Aorta (tissue), 5 donors: ENCODE results near the gene EIF1AX. TPM values are rescaled to one million over a fixed set of nuclear protein-coding genes. Genes with fewer than 3 reads are reported as not detected.
"Not testable (repeated sequence)": the region's sequence is repeated elsewhere in the genome, so short reads cannot be mapped to it uniquely, and the experiment has no call there.

Experiments
- ATAC-seq: fragments of 200-7000 bp; cut with Tn5 transposase; one replicate; pipeline ENCODE4 v1.9.1; 2022; ENCODE audit warnings: moderate library complexity; ENCODE audit not compliant: low FRiP score
- DNase-seq, 2 donors: peaks; one replicate each; pipeline ENCODE4 v3.0.0-alpha.2; 2020
- H3K27ac ChIP-seq, 2 donors: one replicate each; pipeline ENCODE4 v1.5.1; 2013; ENCODE audit warnings: low read length in 2 of 2, mild to moderate bottlenecking in 2 of 2, moderate library complexity in 2 of 2, control low read depth in 1 of 2, inconsistent platforms in 1 of 2, low read depth in 1 of 2
- H3K27me3 ChIP-seq, 2 donors: one replicate each; pipeline ENCODE4 v1.6.1; 2013; ENCODE audit warnings: control low read depth in 1 of 2, low read length in 1 of 2, mild to moderate bottlenecking in 1 of 2, moderate library complexity in 1 of 2; ENCODE audit not compliant: insufficient read depth in 2 of 2, control insufficient read depth in 1 of 2
- H3K36me3 ChIP-seq, 2 donors: one replicate each; pipeline ENCODE4 v1.6.1; 2013; ENCODE audit warnings: control low read depth in 1 of 2, low read length in 1 of 2, mild to moderate bottlenecking in 1 of 2; ENCODE audit not compliant: insufficient read depth in 2 of 2, control insufficient read depth in 1 of 2
- H3K4me1 ChIP-seq, 2 donors: one replicate each; pipeline ENCODE4 v1.6.1; 2013; ENCODE audit warnings: low read length in 2 of 2, control low read depth in 1 of 2, mild to moderate bottlenecking in 1 of 2, moderate library complexity in 1 of 2; ENCODE audit not compliant: insufficient read depth in 2 of 2, control insufficient read depth in 1 of 2
- H3K4me3 ChIP-seq, 2 donors: one replicate each; pipeline ENCODE4 v1.5.1; 2013; ENCODE audit warnings: low read length in 2 of 2, control low read depth in 1 of 2, mild to moderate bottlenecking in 1 of 2
- H3K9me3 ChIP-seq: one replicate; pipeline ENCODE4 v1.6.1; 2013; ENCODE audit warnings: mild to moderate bottlenecking, low read length; ENCODE audit not compliant: control insufficient read depth
- WGBS, 2 donors: extraction: QIAGEN DNeasy Blood & Tissue Kit; methylation state at CpG; one replicate each; pipeline ENCODE4 v1.1.7; 2013; 5-methylcytosine and 5-hydroxymethylcytosine counted together
- intact Hi-C, 2 donors: fragments of 100-400 bp; cut with DNase I; formaldehyde crosslinking; loops; one replicate each; pipeline versions ENCODE4 v1.14.2 to v1.15.0; 2022
- polyA plus RNA-seq, 2 donors: library from polyadenylated mRNA; stranded (reverse); fragments of 200-250 nt; gene quantifications; one replicate each; pipeline ENCODE4 v1.2.3, GENCODE V29; 2013
- total RNA-seq, 2 donors: library from RNA; stranded (reverse); fragmentation: NEBNext Ultra II Directional; extraction: Animal tissue kit (Norgen Biotek cat#: 25700); gene quantifications; one replicate each; pipeline ENCODE4 v1.2.1, GENCODE V29; 2021
- donor health status: healthy with polysubstance abuse.
- donor health status: Bipolar disorder and iron deficiency.
- donor health status: DM: no; HTN: no; CAD: no.
- donor health status: DM: no; HTN: no; CAD: no.
- donor health status: DM: yes; HTN: yes; CAD: no.

Gene EIF1AX
- total and polyA plus RNA-seq, 4 donors, result 38.9 to 71.1 (median 55.5) TPM

DNA sequence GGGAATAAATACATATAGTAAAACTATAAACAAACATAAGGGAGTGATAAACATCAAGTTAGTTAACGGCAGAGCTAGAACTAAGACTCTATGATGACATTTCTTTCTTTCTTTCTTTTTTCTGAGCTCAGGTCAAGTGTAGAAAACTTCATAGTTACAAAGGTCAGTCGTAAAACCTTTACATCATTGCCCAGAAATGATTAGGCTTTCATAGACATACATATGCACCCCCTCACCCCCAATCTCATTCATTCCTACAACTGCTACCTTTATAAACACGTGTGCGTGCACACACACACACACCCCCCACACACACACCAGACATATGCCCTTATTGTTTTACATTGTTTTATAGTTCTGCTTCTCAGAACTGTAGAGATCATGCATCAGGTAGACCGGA lies 5.7 kb downstream of the EIF1AX start:
- Histone ChIP-seq H3K27ac (no peak overlapping the region), H3K9me3 (no peaks in the 10 kb centered on the region), H3K4me3 (no peak overlapping the region), H3K4me1 (no peaks in the 10 kb centered on the region), H3K36me3 (peaks cover 0 to 4% of the 10 kb centered on the region in 2 donors), H3K27me3 (no peaks in the 10 kb centered on the region)
- DNase-seq, result no peak
- intact Hi-C loops, result loop anchor here in 1 of 2 donors (10.0 kb wide), 1 partner anchor 231 kb away; no protein-coding TSS in a partner anchor
- WGBS, 2 donors, result 81 to 89% methylated on average over 5 of the region's 5 CpGs
- ATAC-seq, result no peak

DNA sequence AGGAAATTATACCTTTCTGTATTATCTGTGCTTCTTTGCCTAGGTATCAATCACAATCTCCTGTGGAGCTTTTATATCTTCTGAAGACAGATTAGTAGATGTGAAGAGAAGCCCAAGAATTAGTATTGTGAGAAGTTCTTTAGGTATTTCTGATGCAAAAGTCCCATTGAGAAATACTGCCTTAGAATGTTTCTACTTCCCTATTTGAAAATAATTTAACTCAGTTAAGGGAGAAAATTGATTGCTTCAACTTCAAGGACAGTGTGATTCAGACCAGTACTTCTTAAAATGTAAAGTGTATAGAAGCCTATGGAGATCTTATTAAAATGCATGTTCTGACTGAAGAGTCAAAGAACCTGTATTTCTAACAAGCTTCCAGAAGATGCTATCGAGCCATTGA lies 9.0 kb downstream of the EIF1AX start:
- no peaks in the 10 kb centered on the region for H3K27me3 ChIP-seq
- 86 to 92% methylated on average over 1 of the region's 1 CpG for WGBS, 2 donors
- no peak overlapping the region for H3K4me3 ChIP-seq
- H3K4me1 ChIP-seq, result no peaks in the 10 kb centered on the region
- ATAC-seq, result no peak
- H3K36me3 ChIP-seq, result peaks cover 0 to 4% of the 10 kb centered on the region in 2 donors
- H3K9me3 ChIP-seq, result no peaks in the 10 kb centered on the region
- no peak overlapping the region for H3K27ac ChIP-seq
- no peak for DNase-seq
- intact Hi-C loops, result loop anchor here in 1 of 2 donors (10.0 kb wide), 1 partner anchor 228 kb away; no protein-coding TSS in a partner anchor

- H3K4me1 ChIP-seq, result no peaks in the 10 kb centered on the region
- H3K4me3 ChIP-seq, result no peak overlapping the region
- DNase-seq, result no peak
- 93 to 96% methylated on average over 1 of the region's 1 CpG for WGBS, 2 donors
- H3K27me3 ChIP-seq, result no peaks in the 10 kb centered on the region
- no peaks in the 10 kb centered on the region for H3K36me3 ChIP-seq
- intact Hi-C loops, result loop anchor here in 1 of 2 donors (10.0 kb wide), 1 partner anchor 226 kb away; no protein-coding TSS in a partner anchor
- ATAC-seq, result no peak
- H3K27ac ChIP-seq, result no peak overlapping the region
- no peaks in the 10 kb centered on the region for H3K9me3 ChIP-seq
Measured at GRCh38 chrX:20130357-20130756, 11.3 kb downstream of the EIF1AX start.

DNA sequence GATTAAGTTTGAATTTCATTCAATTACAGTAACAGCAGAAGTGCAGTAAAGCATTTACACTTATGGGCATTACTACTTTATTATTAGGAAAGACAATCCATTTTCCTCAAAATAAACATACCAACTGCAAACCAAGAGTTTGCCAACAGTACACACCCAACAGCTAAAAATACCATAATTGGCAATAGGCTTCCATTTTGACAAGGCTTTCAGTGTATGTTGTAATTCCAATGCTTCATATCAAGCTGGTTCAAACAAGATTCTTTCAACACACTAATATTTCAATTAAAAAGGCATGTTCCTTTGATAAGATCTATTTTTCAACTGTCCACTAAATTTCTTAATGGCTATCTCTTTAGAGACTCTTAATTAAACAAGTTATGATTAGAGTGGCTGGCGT lies 12.1 kb downstream of the EIF1AX start:
- no peak overlapping the region for H3K4me3 ChIP-seq
- no peaks in the 10 kb centered on the region for H3K4me1 ChIP-seq
- H3K36me3 ChIP-seq, result no peaks in the 10 kb centered on the region
- no peaks in the 10 kb centered on the region for H3K9me3 ChIP-seq
- no peaks in the 10 kb centered on the region for H3K27me3 ChIP-seq
- intact Hi-C loops, result no loop called here
- 57 to 63% methylated on average over 1 of the region's 1 CpG for WGBS, 2 donors
- H3K27ac ChIP-seq, result no peak overlapping the region
- DNase-seq, result no peak
- ATAC-seq, result no peak

GRCh38 chrX:20128670-20129069 lies 13.0 kb downstream of the EIF1AX start:
- WGBS, 2 donors, result 49 to 64% methylated on average over 4 of the region's 4 CpGs
- Histone ChIP-seq H3K36me3 (no peaks in the 10 kb centered on the region), H3K4me3 (no peak overlapping the region), H3K9me3 (no peaks in the 10 kb centered on the region), H3K4me1 (no peaks in the 10 kb centered on the region), H3K27ac (no peak overlapping the region), H3K27me3 (no peaks in the 10 kb centered on the region)
- no peak for DNase-seq
- intact Hi-C loops, result no loop called here
- ATAC-seq, result no peak

GRCh38 chrX:20127440-20127839 lies 14.2 kb downstream of the EIF1AX start:
- peak; percentile 77 for ATAC-seq
- H3K9me3 ChIP-seq, DNase-seq, H3K4me1 ChIP-seq, H3K27ac ChIP-seq, H3K27me3 ChIP-seq, H3K36me3 ChIP-seq, intact Hi-C loops, H3K4me3 ChIP-seq: not testable (repeated sequence)
- 1 to 3% methylated on average over 3 of the region's 3 CpGs for WGBS, 2 donors

DNA sequence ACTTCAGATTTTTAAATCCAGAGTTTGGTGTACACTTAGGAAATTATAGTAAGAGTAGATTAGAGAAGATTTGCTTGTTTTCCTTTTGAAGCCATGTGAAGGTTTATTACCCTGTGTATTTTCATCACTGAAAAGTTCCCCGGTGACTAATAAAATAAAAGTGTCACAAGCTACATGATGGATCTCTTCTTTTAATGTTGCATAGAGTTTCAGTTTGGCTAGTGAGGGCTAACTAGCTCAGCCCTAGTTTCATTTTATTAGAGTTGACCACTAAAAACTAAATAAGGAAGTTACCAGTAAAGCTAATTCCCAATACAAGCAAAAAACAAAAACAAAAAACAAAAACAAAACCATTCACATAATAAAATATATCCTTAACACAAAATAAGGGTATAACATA lies 14.8 kb downstream of the EIF1AX start:
- intact Hi-C loops, DNase-seq: not testable (repeated sequence)

GRCh38 chrX:20124964-20125363 lies 16.7 kb downstream of the EIF1AX start:
- no peaks in the 10 kb centered on the region for H3K36me3 ChIP-seq
- intact Hi-C loops, result no loop called here
- H3K27me3 ChIP-seq, result no peaks in the 10 kb centered on the region
- no peak overlapping the region for H3K27ac ChIP-seq
- no peaks in the 10 kb centered on the region for H3K4me1 ChIP-seq
- no peak for ATAC-seq
- no peak overlapping the region for H3K4me3 ChIP-seq
- DNase-seq, result no peak
- no peaks in the 10 kb centered on the region for H3K9me3 ChIP-seq

More for the DNA sequence above, 14.8 kb downstream of the EIF1AX start:
- not testable (repeated sequence) for H3K9me3 ChIP-seq, H3K27ac ChIP-seq, ATAC-seq, H3K4me3 ChIP-seq, H3K27me3 ChIP-seq, H3K36me3 ChIP-seq, H3K4me1 ChIP-seq
- WGBS, 2 donors, result 7 to 50% methylated on average over 1 of the region's 1 CpG

DNA sequence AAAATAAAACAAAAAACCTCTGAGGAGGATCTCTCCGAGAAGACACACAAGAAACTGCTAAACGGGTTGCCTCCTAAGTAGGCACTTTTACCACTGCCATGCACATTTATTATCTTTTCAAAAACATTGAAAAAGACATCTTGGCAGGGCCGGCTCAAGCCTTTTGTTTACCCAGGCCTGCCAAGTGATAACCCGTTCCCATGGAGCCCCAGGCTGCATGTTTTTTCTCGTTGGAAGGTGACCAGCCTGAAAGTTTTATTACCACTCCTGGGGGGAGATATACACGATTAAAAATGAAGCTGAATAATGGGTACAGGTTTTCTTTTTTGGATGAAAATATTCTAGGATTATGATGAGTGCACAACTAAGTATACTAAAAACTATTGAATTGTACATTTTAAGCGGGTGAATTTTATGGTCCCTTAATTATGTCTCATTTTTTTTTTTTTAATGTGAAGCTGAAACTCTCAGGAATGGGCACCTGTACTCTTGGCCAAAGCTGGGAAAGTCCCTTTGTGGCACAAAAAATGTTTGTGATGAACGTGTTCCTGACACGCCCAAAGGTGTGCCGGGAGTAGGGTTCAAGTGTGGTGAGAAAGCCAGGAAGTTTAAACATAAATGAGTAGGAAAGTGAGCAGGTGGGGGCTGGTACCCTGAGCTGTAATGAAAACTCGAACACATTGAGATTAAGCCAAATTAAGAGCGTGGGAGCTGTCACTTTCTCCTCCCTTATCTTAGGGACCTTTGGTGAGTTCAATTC lies 23.4 kb downstream of the EIF1AX start:
- no peak for ATAC-seq
- DNase-seq, result no peak
- H3K27ac ChIP-seq, result no peak overlapping the region
- H3K4me3 ChIP-seq, result no peak overlapping the region
- H3K9me3 ChIP-seq, result no peaks in the 10 kb centered on the region
- intact Hi-C loops, result loop anchor here in 1 of 2 donors (10.0 kb wide), 1 partner anchor 213 kb away; no protein-coding TSS in a partner anchor
- H3K36me3 ChIP-seq, result no peaks in the 10 kb centered on the region
- WGBS, 2 donors, result 26 to 32% methylated on average over 12 of the region's 12 CpGs
- H3K4me1 ChIP-seq, result no peaks in the 10 kb centered on the region
- no peaks in the 10 kb centered on the region for H3K27me3 ChIP-seq
